Measurements from ENCODE around the gene ACAN. TPM values are rescaled to one million over a fixed set of nuclear protein-coding genes. Genes with fewer than 3 reads are reported as not detected.
A peak's percentile ranks its signal among the peaks of the same experiment; 100 is the strongest.

The ACAN gene
- total RNA-seq (ENCODE audit: insufficient read depth, low replicate concordance) = 42.9 TPM

- DNase-seq (ENCODE audit: low spot score) = peak; percentile 37
Measured at GRCh38 chr15:88803241-88803919, at the start of gene ACAN. ACAN (plus strand) TSS chr15:88803436; CDS start chr15:88836207, 32,771 bp downstream.

GRCh38 chr15:88756521-88756920, 46.7 kb upstream of the ACAN start:
- DNase-seq (ENCODE audit: low spot score) = no peak

DNA sequence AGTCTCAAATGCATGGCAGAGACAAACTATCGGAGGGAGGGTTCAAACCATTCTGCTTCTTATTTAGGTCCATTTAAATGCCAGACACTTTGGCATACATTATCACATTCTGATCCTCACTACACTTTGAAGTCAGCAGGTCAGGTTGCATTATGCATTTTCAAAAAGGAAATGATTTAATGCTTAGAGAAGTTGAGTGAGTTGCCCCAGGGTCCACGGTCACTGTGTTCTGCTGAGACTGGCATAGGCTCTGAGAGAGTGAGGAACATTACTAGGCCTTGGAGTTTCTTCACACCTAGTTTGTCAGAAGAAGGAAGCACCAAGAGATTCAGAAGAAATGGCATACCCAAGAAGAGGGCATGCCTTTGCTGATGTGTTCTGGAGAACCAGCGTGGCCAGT, 46.3 kb upstream of the ACAN start:
- no peak for DNase-seq (ENCODE audit: low spot score)

DNA sequence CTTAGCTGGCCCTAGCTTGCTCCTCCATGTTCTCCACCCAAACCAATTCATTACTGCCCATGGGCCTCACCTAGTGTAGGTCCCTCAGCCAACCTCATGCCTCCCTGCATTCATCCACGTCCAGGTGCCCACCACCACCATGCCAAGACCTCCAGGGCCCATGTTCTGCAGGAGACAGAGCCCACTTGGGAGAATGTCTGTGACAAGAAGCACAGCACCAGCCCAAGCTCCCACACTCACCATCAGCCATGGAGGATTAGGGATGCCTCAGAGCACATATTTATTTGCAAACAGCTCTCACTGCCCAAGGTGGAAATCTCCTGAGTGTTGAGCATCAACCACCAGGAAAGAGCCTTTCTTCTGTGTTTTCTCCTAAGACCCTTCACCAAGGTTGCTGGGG, 43.4 kb upstream of the ACAN start:
- DNase-seq (ENCODE audit: low spot score) = no peak

GRCh38 chr15:88764448-88764847, 38.8 kb upstream of the ACAN start:
- no peak for DNase-seq (ENCODE audit: low spot score)

GRCh38 chr15:88765212-88765611, 38.0 kb upstream of the ACAN start:
- no peak for DNase-seq (ENCODE audit: low spot score)

DNA sequence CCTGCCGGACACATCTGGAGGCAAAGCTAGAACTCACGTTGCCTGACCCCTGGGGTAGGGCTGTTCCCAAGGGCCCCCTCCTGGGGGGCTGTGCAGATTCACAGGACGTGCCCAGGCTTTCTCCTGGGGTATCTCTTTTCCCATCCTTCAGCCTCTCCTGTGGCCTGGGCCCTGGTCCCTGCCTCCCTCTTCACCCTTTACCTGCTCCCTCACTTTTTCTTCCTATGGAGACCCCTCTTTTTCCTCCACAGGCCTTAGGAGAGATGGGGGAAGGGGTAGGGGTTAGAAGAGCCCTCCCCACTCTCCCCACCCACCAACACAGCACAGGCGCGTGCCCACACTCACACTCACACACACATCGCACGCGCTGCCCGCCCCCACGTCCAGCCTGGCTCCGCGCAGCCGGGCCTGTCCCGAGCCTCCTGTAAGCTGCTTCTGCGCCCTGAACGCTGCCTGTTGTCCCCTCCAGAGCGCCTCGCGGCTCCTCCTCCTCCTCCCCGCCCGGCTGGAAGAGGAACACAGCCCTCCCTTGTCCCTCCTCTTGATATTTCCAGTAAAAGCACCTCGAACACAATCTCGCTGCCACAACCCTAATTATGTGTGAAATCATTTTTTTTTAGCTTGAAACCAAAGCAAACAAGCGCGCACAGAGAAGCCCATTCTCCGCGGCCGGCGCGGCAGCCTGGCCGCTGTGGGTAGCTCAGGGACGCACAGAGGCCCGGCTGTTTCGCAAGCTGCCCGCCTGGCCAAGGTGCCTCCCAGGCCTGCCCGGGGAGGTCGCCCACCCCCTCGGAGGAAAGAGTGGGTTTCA, 33.9 kb upstream of the ACAN start:
- DNase-seq (ENCODE audit: low spot score) = peak; percentile 50

DNA sequence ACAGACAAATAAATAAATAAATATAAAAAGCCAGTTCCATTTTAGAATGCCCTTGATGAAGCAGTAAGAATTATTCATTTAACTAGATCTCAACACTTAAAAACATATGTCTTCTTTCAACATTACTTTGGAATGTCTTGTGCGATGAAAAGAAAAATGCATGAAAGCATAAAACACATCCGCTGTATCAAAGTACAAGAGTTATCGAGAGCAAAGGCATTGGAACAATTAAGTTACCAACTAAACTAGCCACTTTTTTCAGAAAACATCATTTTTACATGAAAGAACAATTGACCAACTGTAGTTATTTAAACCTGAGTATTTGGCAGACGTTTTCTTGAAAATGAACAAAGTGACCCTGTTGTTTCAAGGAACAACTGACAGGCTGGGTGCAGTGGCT, 27.5 kb upstream of the ACAN start:
- DNase-seq (ENCODE audit: low spot score) = no peak

DNA sequence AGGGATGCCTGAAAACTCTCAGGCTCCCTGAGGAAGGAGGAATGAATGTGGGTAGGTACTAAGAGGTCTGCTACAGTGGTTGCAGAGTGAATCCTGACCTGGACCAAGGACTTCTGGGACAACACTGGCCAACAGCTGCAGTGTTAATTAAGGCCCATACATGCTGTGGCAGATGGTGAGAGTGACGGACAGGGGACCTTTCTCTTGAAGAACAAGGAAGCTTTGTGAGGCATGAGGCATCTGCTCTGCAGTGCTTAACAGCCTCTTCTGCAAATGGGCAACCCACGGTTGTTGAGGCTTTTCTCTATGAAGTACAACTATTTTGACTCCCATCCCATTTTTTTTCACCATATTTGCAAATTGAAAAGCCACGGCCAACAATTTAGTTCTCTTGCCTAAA, 26.6 kb upstream of the ACAN start:
- DNase-seq (ENCODE audit: low spot score) = no peak

- DNase-seq (ENCODE audit: low spot score) = no peak
Measured at GRCh38 chr15:88779944-88780343, 23.3 kb upstream of the ACAN start.

DNA sequence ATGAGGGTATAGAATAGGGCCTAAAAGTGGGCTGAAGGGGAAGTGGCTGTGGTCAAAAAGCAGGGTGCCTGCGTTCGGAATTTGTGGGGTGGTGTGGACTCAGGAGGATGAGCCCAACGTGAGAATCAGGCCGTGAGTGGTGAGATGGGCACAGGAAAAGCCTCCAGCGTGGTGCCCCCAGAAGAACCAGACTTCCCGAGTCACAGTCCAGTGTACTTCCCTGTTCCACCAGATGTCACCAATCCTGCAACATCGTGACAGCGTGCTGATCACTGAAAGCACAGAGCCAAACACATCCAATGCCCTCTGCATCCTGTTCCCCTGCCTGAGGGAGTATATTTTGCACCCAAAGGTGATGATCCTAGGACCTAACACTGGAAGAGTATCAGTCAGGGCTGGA, 20.8 kb upstream of the ACAN start:
- DNase-seq (ENCODE audit: low spot score) = no peak

GRCh38 chr15:88785217-88785616, 18.0 kb upstream of the ACAN start:
- no peak for DNase-seq (ENCODE audit: low spot score)

DNA sequence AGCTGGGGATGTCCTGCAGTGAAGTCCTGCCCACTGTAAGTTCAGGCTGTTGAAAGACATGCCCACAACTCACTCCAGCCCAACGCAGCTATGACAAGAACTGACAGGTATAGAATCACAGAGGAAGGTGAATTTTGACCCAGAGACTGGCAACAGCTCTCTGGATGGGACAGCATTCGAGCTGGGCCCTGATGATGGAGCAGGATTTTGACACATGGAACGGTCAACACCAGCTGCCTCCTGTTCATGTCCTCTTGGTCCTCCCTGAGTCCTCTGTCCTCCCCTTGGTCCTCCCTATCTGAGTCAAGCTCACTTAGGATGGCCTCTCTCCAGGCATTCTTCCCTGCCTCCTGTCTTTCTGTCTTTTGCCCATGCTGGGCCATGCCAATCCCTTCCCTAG, 15.2 kb upstream of the ACAN start:
- DNase-seq (ENCODE audit: low spot score) = no peak

DNA sequence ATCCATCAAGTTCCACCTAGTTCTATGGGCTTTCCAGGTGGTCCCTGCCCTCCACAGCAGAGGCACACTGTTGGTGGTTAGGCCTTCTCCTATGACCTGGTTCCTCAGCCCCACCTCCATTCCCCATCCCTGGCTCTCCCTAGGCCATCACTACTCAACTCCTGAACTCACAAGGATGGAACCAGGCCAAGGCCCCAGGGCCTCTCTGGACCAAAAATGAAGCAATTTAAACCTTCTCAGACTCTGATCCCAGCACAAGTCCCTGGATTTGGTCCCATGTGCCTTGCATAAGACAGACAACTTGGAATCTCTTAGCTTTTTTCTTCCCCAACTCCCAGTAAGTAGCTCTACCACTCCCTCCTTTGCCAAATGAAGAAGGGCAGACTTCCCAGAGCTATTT, 14.4 kb upstream of the ACAN start:
- DNase-seq (ENCODE audit: low spot score) = peak; percentile 57

GRCh38 chr15:88790486-88790885, 12.8 kb upstream of the ACAN start:
- DNase-seq (ENCODE audit: low spot score) = no peak

DNA sequence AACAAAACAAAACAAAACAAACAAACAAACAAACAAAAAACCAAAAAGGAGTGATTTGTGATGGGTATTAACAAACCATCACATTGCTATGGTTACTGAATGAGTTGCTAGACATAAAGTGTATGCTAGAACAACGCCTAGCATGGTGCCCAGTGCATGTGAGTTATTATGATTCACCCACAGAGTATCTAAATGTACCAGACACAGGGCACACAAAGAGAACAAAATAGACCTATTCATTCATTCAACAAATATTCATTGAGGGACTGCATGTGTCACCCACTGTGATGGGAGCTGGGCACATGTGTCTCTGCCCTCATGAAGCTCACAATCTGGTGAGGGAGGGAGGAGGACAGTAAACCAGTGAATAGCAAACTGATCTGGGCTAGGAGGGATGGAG, 11.6 kb upstream of the ACAN start:
- DNase-seq (ENCODE audit: low spot score) = no peak

GRCh38 chr15:88792342-88793282, 10.6 kb upstream of the ACAN start:
- DNase-seq (ENCODE audit: low spot score) = no peak

GRCh38 chr15:88794001-88794400, 9.2 kb upstream of the ACAN start:
- no peak for DNase-seq (ENCODE audit: low spot score)

DNA sequence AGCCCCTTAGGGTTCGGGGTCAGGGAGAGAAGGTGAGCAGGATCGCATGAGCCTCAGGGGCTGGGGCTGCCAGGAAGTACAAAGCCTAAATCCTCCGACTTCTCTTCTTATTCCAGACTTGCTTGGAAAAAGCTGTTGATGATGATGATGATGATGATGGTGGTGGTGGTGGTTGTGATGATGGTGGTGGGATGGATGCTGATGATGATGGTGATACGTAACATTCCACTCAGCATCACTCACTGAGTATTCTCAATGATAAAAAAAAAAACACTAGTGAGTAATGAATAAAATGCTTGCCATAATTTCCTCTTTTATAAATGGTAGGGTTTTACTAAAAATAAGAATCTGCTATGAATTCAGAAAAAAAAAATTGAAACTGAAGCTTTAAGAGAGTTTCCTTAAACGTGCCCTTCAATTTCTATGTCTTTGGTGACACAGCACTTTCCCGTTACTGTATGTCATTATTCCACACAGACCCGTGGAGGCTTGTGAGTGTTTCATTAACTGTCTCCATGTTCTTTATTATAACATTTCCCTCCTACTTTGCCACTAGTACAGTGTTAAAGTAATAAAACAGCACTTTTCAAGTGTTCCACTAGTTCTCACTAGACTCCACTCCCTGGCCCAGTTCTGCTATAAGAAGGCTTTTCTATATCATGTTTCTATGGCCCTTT, 5.4 kb upstream of the ACAN start:
- DNase-seq (ENCODE audit: low spot score) = no peak

DNA sequence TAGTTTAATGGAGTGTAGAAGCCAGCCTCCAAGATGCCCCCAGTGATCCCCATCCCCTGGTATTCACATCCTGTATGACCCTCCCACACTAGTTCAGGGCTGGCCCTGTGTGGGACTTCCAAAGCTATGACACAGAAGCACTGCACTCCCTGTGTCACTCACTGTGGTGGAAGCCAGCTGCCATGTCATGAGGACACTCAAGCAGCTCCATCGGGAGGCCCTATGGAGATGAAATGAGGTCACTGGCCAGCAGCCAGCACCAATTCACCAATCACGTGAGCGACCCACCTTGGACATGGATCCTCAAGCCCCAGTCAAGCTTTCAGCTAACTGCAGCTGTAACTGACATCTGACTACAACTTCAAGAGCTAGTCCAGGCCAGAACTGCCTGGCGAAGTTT, 3.9 kb upstream of the ACAN start:
- no peak for DNase-seq (ENCODE audit: low spot score)

GRCh38 chr15:88800026-88800425, 3.2 kb upstream of the ACAN start:
- no peak for DNase-seq (ENCODE audit: low spot score)

DNA sequence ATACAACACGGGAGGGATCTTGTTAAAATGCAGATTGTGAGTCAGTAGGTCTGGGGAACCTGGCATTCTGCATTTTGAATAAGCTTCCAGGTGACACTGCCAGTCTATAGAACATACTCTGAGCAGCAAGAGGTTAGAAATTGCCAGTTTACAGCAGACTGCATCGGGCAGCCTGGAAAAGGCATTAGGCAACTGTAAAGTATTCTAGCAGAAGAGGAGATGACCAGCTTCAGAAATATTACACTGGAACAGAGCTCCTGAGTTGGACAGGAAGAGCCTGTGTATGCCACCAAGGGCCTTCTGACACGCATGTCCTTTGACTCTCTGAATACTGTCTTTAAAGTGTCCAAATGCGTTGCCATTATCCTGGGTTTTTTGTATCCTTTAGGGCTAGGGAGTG, 2.5 kb upstream of the ACAN start:
- DNase-seq (ENCODE audit: low spot score) = no peak
